Measurements from ENCODE around the gene SQSTM1.
"Not testable (repeated sequence)": the region's sequence is repeated elsewhere in the genome, so short reads cannot be mapped to it uniquely, and the experiment has no call there.

Gene SQSTM1

GRCh38 chr5:179780362-179780761, 40.3 kb upstream of the SQSTM1 start:
- TF ChIP-seq CTCF (IDR thresholded peaks at IDR 0.05; ENCODE audit: low read depth, low read length), result no peak
- TF ChIP-seq MYC (IDR thresholded peaks at IDR 0.05; ENCODE audit: low read depth, low read length), result peak; percentile 95
- TF ChIP-seq POLR2A (IDR thresholded peaks at IDR 0.05; ENCODE audit: extremely low read depth, insufficient read length), result no peak
- TF ChIP-seq MAX (IDR thresholded peaks at IDR 0.05; ENCODE audit: low read depth, low read length), result peak; percentile 93
- H3K4me3 ChIP-seq (ENCODE audit: low read depth, low read length), result no peak overlapping the region
- peak; percentile 92 for DNase-seq (ENCODE audit: low read depth)

GRCh38 chr5:179781846-179782245, 38.9 kb upstream of the SQSTM1 start:
- no peak overlapping the region for H3K4me3 ChIP-seq (ENCODE audit: low read depth, low read length)
- DNase-seq (ENCODE audit: low read depth), result no peak
- TF ChIP-seq MYC (IDR thresholded peaks at IDR 0.05; ENCODE audit: low read depth, low read length) (no peak), POLR2A (IDR thresholded peaks at IDR 0.05; ENCODE audit: extremely low read depth, insufficient read length) (no peak), CTCF (IDR thresholded peaks at IDR 0.05; ENCODE audit: low read depth, low read length) (no peak), MAX (IDR thresholded peaks at IDR 0.05; ENCODE audit: low read depth, low read length) (no peak)

- no peak for TF ChIP-seq CTCF (IDR thresholded peaks at IDR 0.05; ENCODE audit: low read depth, low read length)
- TF ChIP-seq POLR2A (IDR thresholded peaks at IDR 0.05; ENCODE audit: extremely low read depth, insufficient read length), result no peak
- no peak for TF ChIP-seq MAX (IDR thresholded peaks at IDR 0.05; ENCODE audit: low read depth, low read length)
- no peak for TF ChIP-seq MYC (IDR thresholded peaks at IDR 0.05; ENCODE audit: low read depth, low read length)
- no peak overlapping the region for H3K4me3 ChIP-seq (ENCODE audit: low read depth, low read length)
- no peak for DNase-seq (ENCODE audit: low read depth)
Measured at GRCh38 chr5:179783128-179783527, 37.6 kb upstream of the SQSTM1 start.

- no peak overlapping the region for H3K4me3 ChIP-seq (ENCODE audit: low read depth, low read length)
- no peak for DNase-seq (ENCODE audit: low read depth)
- TF ChIP-seq POLR2A (IDR thresholded peaks at IDR 0.05; ENCODE audit: extremely low read depth, insufficient read length) (no peak), CTCF (IDR thresholded peaks at IDR 0.05; ENCODE audit: low read depth, low read length) (no peak), MAX (IDR thresholded peaks at IDR 0.05; ENCODE audit: low read depth, low read length) (no peak), MYC (IDR thresholded peaks at IDR 0.05; ENCODE audit: low read depth, low read length) (no peak)
Measured at GRCh38 chr5:179786861-179787260, 33.8 kb upstream of the SQSTM1 start.

GRCh38 chr5:179788193-179788854, 32.4 kb upstream of the SQSTM1 start:
- TF ChIP-seq CTCF (IDR thresholded peaks at IDR 0.05; ENCODE audit: low read depth, low read length), result no peak
- no peak for TF ChIP-seq MAX (IDR thresholded peaks at IDR 0.05; ENCODE audit: low read depth, low read length)
- no peak for TF ChIP-seq MYC (IDR thresholded peaks at IDR 0.05; ENCODE audit: low read depth, low read length)
- TF ChIP-seq POLR2A (IDR thresholded peaks at IDR 0.05; ENCODE audit: extremely low read depth, insufficient read length), result no peak
- no peak for DNase-seq (ENCODE audit: low read depth)
- H3K4me3 ChIP-seq (ENCODE audit: low read depth, low read length), result no peak overlapping the region

GRCh38 chr5:179789278-179789677, 31.4 kb upstream of the SQSTM1 start:
- H3K4me3 ChIP-seq (ENCODE audit: low read depth, low read length), result not testable (repeated sequence)

More at GRCh38 chr5:179789278-179789677, 31.4 kb upstream of the SQSTM1 start:
- not testable (repeated sequence) for DNase-seq (ENCODE audit: low read depth)
